ENCODE data around the gene AEBP2.
"Not testable (repeated sequence)": the region's sequence is repeated elsewhere in the genome, so short reads cannot be mapped to it uniquely, and the experiment has no call there.

DNA sequence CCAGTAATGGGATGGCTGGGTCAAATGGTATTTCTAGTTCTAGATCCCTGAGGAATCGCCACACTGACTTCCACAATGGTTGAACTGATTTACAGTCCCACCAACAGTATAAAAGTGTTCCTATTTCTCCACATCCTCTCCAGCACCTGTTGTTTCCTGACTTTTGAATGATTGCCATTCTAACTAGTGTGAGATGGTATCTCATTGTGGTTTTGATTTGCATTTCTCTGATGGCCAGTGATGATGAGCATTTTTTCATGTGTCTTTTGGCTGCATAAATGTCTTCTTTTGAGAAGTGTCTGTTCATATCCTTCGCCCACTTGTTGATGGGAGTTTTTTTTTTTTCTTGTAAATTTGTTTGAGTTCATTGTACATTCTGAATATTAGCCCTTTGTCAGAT lies 9.8 kb upstream of the AEBP2 start:
- TF ChIP-seq, protein P1, sequence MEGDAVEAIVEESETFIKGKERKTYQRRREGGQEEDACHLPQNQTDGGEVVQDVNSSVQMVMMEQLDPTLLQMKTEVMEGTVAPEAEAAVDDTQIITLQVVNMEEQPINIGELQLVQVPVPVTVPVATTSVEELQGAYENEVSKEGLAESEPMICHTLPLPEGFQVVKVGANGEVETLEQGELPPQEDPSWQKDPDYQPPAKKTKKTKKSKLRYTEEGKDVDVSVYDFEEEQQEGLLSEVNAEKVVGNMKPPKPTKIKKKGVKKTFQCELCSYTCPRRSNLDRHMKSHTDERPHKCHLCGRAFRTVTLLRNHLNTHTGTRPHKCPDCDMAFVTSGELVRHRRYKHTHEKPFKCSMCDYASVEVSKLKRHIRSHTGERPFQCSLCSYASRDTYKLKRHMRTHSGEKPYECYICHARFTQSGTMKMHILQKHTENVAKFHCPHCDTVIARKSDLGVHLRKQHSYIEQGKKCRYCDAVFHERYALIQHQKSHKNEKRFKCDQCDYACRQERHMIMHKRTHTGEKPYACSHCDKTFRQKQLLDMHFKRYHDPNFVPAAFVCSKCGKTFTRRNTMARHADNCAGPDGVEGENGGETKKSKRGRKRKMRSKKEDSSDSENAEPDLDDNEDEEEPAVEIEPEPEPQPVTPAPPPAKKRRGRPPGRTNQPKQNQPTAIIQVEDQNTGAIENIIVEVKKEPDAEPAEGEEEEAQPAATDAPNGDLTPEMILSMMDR (IDR thresholded peaks at IDR 0.05): not testable (repeated sequence)
- TF ChIP-seq POLR2A (IDR thresholded peaks at IDR 0.05): not testable (repeated sequence)

All from adrenal gland (tissue), 5 donors.